ENCODE data around the gene ZNRF1.

Gene ZNRF1

GRCh38 chr16:75138636-75139035, 139.8 kb downstream of the ZNRF1 start:
- in situ Hi-C loops (cut with MboI; ENCODE audit: low sequenced_read_pairs): no loop called here

GRCh38 chr16:75139498-75139897, 140.7 kb downstream of the ZNRF1 start:
- in situ Hi-C loops (cut with MboI; ENCODE audit: low sequenced_read_pairs): no loop called here

GRCh38 chr16:75143941-75144340, 145.1 kb downstream of the ZNRF1 start:
- in situ Hi-C loops (cut with MboI; ENCODE audit: low sequenced_read_pairs): no loop called here

- in situ Hi-C loops (cut with MboI; ENCODE audit: low sequenced_read_pairs): no loop called here
Observed at GRCh38 chr16:75147968-75148310, 149.1 kb downstream of the ZNRF1 start.

DNA sequence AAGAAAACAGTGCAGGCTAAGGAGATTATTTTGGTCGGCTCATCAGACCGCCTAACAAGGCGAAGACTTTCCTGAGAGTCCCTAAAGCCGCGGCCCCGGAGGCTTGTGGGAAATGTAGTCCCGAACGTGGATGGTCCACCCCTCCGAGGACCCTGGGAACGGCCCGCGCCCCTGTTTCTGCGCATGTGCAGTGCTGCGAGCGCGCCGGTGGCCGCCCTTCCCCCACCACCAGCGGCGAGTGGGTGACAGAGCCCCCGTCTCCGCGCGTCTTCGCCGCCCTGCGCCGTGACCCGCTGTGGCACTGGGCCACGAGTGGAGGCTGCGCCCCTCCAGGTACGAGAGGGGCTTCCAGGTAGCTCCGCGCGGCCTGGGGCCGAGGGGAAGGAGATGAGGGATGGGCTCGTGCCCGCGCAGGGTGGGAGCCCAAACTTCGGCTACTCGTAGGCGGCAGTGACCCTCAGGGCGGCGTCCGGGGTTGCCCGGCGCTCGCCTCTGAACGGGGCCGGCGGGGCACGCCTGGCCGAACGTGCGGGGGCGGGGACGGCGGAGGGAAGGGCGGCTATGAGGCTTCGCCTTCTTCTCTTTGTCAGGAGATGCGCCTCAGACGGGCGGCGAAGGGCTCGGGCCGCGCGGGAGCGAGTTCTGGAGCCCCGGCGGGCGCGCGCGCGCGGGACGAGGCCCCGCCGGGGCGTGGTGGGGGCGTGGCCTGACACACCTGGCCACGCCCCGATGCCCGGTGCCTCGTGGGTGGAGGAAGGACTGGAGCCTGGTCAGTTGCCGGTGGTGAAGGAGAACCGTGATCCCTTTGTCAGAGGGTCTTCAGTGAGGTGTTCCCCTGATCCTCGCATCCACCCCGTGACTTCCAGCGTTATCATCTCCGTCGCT, 149.7 kb downstream of the ZNRF1 start, which contains the start of gene ZFP1:
Gene ZFP1 (plus strand): TSS at position 214 of the 885 bp plus-strand sequence. CDS start 4,428 bp downstream, outside the sequence.
- in situ Hi-C loops (cut with MboI; ENCODE audit: low sequenced_read_pairs): no loop called here

DNA sequence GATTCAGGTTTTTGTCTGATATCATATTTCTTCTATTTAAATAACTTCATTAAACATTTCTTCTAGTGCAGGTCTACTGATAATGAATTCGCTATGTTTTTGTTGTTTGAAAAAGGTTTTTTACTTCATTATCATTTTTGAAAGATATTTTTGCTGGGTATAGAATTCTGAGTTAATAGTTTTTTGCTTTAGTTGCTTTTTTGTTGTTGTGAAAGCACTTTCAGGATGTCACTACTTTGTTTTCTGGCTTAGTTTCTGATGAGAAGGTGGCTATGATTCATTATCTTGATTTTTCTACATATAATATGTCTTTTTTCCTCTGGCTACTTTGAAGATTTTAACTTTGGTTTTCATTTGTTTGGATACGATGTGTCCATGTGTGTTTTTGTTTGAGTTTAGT, 153.0 kb downstream of the ZNRF1 start:
- in situ Hi-C loops (cut with MboI; ENCODE audit: low sequenced_read_pairs): no loop called here

GRCh38 chr16:75152635-75153034, 153.8 kb downstream of the ZNRF1 start:
- in situ Hi-C loops (cut with MboI; ENCODE audit: low sequenced_read_pairs): no loop called here

DNA sequence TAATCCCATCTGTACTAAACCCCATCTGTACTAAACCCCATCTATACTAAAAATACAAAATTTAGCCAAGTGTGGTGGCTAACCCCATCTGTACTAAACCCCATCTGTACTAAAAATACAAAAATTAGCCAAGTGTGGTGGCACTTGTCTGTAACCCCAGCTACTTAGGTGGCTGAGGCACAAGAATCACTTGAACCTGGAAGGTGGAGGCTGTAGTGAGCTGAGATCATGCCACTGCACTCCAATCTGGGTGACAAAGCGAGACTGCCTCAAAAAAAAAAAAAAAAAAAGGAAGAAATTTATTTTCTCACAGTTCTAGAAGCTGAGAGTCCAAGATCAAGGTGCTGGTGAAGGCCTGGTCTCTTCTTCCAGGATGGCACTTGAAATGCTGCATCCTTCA, 161.6 kb downstream of the ZNRF1 start:
- in situ Hi-C loops (cut with MboI; ENCODE audit: low sequenced_read_pairs): no loop called here
